Osteocyte (in vitro differentiated cells): Measurements from ENCODE around the gene BCL2. TPM values are rescaled to one million over a fixed set of nuclear protein-coding genes. Genes with fewer than 3 reads are reported as not detected.

Experiments used
- DNase-seq: peaks from one replicate; pipeline ENCODE4 v3.0.0; 2021; ENCODE audit warnings: mixed read lengths; ENCODE audit not compliant: unreplicated experiment; ENCODE audit errors: extremely low spot score
- H3K27ac Mint-ChIP-seq: one replicate; pipeline ENCODE4 v1.8.0; 2021; ENCODE audit warnings: mild to moderate bottlenecking, mixed read lengths; ENCODE audit not compliant: unreplicated experiment
- H3K27me3 Mint-ChIP-seq: one replicate; pipeline ENCODE4 v1.8.0; 2021; ENCODE audit warnings: mixed read lengths; ENCODE audit not compliant: unreplicated experiment
- H3K36me3 Mint-ChIP-seq: one replicate; pipeline ENCODE4 v1.8.0; 2021; ENCODE audit warnings: mixed read lengths; ENCODE audit not compliant: unreplicated experiment
- H3K4me1 Mint-ChIP-seq: one replicate; pipeline ENCODE4 v1.8.0; 2021; ENCODE audit warnings: mixed read lengths; ENCODE audit not compliant: unreplicated experiment
- H3K4me3 Mint-ChIP-seq: one replicate; pipeline ENCODE4 v1.8.0; 2021; ENCODE audit warnings: mild to moderate bottlenecking, moderate library complexity, mixed read lengths; ENCODE audit not compliant: unreplicated experiment
- H3K9me3 Mint-ChIP-seq: one replicate; pipeline ENCODE4 v1.8.0; 2021; ENCODE audit warnings: mixed read lengths; ENCODE audit not compliant: unreplicated experiment
- CTCF ChIP-seq: fragments of 200-600 bp; sonication (generic); IDR thresholded peaks from 2 replicates; pipeline ENCODE4 v1.5.0; 2021; ENCODE audit warnings: antibody characterized with exemption, mild to moderate bottlenecking, moderate library complexity
- total RNA-seq: library from RNA; stranded (reverse); gene quantifications from 2 replicates; pipeline ENCODE4 v1.2.1, GENCODE V29; 2021

The BCL2 gene
- total RNA-seq, 1 donor from 2014 or later, result 3.2 TPM

DNA sequence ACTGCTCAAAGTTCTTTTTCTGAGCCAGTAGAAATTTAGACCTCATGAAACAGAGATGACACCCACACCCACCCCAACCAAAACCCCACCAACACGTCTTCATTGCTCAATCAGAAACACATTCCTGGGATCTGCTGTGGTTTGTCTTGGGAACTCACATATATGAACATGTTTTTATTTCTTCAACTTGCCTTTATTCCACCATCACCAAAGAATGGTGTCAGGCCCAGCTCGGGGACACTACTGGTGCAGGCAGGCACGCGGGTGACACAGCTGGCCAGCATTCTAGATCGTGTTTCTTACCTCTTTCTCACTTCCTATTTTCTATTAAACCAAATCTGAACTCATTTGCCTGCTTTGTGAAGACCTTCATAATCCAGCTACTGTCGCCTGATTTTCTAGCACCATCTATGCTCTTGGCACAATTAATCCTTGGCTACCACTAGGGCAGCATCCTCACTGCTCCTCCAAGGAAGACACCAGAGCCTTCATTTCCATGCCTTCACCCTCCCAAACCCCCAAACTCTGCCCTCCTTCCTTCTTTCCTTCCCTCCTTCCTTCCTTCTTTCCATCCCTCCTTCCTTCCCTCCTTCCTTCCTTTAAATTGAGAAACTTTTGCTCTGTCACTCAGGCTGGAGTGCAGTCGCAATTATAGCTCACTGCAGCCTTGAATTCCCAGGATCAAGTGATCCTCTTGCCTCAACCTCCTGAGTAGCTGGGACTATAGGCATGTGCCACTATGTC, 157.1 kb downstream of the BCL2 start:
- Mint-ChIP-seq H3K9me3 (no peaks in the 10 kb centered on the region), H3K4me1 (peaks cover 27% of the 10 kb centered on the region), H3K27me3 (peaks cover 2% of the 10 kb centered on the region), H3K27ac (peak overlapping the region; percentile 66), H3K4me3 (no peak overlapping the region), H3K36me3 (no peaks in the 10 kb centered on the region)
- no peak for DNase-seq
- TF ChIP-seq CTCF, result no peak

DNA sequence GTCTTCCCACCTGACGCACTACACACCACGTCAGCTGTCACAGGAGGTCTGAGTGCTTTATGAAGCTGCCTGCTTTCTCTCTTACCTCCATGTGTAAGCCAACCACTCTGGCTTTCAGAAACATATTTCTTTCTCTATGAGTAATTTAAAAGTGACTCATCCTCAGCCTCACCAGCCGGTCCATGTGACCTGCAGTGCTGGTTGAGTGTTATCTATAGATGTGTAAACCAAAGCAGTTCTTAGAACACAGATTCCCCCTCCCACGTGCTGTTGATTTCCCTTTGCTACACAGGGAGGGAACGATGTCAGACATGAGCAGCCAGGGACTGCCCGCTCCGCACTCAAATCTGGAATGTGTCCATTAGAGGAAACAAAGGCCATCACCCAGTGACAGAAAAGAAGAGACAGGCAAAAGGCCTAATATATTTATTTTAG, 157.8 kb downstream of the BCL2 start:
- peaks cover 2% of the 10 kb centered on the region for H3K27me3 Mint-ChIP-seq
- no peak overlapping the region for H3K4me3 Mint-ChIP-seq
- H3K27ac Mint-ChIP-seq, result peak overlapping the region; percentile 66
- H3K4me1 Mint-ChIP-seq, result peaks cover 27% of the 10 kb centered on the region
- DNase-seq, result no peak
- no peaks in the 10 kb centered on the region for H3K36me3 Mint-ChIP-seq
- H3K9me3 Mint-ChIP-seq, result no peaks in the 10 kb centered on the region
- no peak for TF ChIP-seq CTCF

DNA sequence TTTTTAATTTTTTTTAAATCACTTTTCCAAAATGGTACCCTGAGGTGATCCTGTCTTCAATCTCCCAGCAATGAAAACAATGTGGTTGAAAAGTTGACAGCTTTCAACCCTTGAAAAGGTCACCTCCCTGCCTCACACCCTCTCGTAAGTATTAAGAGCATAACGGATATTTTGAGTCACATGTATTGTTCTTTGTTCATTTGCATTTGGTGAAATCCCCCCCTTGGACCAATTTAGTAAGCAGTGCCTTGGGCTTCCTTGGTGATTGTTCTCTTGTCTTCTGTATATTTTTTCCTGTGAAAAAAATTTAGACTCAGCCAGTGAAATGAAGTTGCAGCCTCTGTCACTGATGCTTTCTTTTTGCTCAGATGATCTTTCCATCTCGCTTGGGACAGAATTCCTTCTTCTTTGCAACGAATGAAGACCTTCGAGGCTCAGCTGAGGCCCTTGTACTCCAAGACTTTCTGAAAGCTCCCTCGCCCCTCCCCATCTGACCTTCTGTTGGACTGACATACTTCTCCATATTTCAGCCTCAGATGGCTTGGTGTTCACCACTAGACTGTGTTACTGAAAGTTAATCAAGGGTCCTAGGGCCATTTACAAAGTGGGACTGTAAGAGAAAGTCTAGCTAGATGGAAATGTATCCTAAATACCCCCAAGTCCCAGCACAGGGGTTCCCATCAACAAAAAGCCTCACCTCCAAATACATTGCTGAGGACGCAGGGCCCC, 158.4 kb downstream of the BCL2 start:
- TF ChIP-seq CTCF, result no peak
- Mint-ChIP-seq H3K27ac (peak overlapping the region; percentile 66), H3K9me3 (no peaks in the 10 kb centered on the region), H3K27me3 (peaks cover 2% of the 10 kb centered on the region), H3K4me1 (peaks cover 27% of the 10 kb centered on the region), H3K4me3 (no peak overlapping the region), H3K36me3 (no peaks in the 10 kb centered on the region)
- no peak for DNase-seq

DNA sequence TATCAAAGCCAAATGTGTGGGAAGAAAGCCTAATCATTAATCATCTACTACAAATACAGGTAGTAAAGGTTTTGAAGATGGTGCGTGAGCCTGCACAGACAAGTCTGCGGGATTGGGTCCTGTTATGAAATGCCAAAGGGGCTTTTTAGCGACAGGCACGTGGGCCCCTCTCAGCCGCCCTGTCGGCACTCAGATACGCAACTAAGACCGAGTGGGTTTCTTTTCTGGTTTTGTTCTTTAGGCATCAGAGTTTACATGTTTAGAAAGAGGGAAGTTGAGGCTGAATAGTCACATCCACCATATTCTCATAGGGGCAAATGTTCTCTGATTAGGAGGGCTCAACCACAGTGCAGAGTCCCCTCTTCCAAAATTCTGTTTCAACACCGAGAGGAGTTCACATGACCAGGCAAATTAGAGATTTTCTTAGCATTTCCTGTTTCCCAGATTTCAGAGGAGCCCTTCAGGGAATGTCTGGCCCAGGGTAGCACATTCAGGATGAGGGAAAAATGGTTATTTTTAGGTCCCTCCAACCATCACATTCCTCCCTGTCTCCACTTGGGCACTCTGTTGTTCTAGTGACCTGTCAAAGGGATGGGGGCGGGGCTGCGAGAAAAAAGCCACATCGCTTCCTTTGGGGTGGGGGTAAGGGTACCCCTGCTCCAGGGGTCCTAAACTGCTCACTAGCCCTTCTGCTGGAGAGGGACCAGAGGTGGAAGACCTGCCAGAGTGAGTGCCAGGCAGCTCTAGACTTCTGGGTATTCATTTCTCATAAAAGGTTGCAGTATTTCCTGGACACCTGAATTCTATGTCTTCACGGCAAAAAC, 159.2 kb downstream of the BCL2 start:
- peaks cover 27% of the 10 kb centered on the region for H3K4me1 Mint-ChIP-seq
- H3K36me3 Mint-ChIP-seq, result no peaks in the 10 kb centered on the region
- H3K4me3 Mint-ChIP-seq, result no peak overlapping the region
- no peaks in the 10 kb centered on the region for H3K9me3 Mint-ChIP-seq
- H3K27me3 Mint-ChIP-seq, result peaks cover 2% of the 10 kb centered on the region
- no peak for DNase-seq
- no peak for TF ChIP-seq CTCF
- H3K27ac Mint-ChIP-seq, result peak overlapping the region; percentile 4
